Measurements from ENCODE around the gene RIGI.
"Not testable (repeated sequence)": the region's sequence is repeated elsewhere in the genome, so short reads cannot be mapped to it uniquely, and the experiment has no call there.

The RIGI gene

DNA sequence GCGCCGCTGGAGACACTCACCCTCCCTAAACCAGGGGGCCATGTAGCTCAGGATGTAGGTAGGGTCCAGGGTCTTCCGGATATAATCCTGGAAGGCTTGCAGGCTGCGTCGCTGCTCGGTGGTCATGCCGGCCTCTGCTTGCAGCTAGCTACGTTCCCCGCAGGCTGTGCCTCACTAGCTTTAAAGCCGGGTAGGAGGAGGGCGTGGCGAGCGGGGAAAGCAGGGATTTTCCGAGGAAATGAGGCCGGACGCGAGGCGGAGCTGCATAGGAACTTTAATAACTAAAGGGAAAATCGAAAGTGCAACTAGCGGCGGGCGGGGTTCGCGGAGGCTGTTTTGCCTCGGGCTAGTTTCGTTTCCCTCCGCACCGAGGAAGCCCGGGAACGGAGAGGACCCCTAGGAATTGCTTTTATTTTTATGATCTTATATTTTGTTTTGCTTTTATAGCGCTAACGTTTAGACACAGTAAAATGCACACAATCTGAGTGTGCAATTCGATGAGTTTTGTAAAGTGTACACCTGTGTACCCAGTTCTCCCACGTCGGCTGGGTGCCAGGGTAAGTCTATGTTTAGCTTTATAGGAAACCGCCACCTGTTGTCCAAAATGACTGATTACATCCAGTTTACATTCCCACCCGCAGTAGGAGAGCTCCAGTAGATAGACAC, at the start of gene RIGI:
Gene RIGI (minus strand): TSS at position 156 of the 666 bp plus-strand sequence. CDS start 30 bp downstream, at position 126.
- peak; percentile 17 to 88 (median 71) for DNase-seq

DNA sequence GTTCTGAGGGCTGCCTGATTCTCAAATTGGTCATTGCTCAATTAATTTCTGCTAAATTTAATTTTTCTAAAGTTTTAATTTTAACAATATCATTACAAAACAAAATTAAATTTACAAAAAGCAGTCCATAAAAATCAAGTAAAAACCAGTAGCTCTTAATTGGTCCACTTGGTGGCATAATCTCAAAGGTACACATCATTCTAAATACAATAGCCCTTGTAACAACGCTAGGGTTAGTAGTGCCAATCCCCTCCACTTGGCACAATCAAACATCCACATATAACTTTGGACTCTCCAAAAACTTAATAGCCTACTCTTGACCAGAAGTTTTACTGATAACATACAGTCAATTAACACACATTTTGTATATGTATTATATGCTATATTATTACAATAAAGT, 48.9 kb upstream of the RIGI start:
- DNase-seq = no peak

DNA sequence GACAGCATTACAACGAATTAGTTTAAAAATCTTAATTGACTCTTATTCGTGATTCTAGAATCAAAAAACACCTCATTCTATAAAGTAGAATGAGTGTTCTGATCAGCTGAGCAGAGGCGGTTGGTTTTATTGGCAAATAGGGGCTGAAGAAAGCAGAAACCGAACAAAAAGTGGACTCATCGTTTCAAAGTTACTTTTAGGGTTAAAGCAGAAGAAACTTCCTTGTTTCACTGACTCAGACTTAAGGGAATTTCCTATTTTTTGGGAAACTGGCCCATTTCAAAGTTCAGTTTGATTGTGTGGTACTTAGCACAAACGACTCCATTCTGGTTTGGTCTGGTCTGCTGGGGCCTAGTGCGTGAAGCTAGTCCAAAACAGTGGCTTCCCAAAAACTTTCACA, 47.8 kb upstream of the RIGI start:
- no peak for DNase-seq

DNA sequence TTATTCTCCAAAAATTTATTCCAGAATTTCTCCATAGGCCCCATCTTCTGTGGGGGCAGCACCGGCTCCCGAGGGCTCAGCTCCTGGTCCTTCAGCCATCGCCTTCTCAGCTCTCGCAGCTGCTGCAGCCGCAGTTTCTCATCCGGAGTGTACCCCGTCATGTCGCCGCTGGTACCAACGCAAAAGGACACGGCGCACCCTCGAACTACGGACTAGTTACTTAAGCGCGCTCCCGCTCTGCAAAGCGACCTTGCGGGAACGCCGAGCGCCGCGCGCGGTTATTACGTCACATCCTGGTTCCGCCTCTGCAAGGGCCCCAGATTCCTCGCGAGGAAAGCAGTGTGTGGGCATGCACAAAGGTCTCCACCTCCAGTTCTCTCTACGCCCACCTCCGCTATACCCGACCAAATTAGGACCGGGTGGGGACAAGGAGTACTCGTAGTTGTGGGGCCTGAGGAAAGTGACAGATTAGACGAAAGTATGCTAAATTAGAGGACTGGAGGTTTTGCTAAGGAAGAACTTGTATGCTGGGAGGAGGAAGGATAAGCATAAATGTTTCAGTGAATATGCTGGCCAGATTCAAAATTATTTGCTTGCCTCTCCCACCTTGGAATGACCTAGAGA, 47.0 kb upstream of the RIGI start, which contains the start of gene NDUFB6:
Gene NDUFB6 (minus strand): TSS at position 260 of the 624 bp plus-strand sequence. CDS start 99 bp downstream, at position 161.
- DNase-seq = peak; percentile 56 to 95 (median 85)

DNA sequence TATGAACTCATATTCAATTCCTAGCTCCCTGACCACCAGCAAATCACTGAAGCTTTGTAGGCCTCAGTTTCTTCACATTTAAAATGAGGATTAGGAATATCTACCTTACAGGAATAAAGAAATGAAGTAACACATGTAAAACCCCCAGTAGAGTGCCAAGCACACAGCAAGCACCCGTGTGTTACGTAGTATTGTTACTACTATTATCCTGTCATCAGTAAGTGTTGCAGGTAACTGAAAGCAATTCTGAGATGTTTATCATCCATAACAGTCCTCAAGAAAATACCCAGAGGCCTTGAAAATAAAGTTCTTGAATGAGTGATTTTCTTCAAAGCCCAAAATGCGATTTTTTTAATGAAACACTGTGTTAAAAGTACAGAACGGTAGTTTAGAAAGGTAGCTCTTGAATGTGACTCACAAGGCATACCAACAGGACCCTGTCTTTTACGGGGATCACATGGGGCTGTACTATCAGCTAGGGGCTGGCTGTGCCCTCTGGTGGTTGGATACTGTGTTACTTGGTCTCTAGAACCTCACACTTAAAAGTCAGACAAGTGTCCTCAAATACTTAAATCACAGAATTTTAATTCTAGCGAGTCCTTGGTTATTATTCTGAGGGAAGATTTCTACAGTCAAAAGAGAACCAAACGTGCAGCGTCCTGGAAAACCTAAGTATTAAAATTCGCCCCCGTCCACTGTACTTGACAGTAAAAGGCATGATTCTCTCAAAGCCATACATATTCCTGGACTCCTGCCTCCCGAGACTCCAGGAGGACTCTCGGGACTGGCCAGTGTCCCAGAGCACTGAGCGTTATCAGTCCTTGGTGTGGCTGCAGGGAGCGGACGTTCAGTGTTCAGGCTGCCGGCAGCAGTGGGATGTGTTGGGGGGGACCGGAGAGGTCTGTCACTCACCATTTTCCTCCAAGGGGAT, 46.2 kb upstream of the RIGI start:
- peak in 38 of 56 donors; percentile 1 to 66 (median 25) for DNase-seq

DNA sequence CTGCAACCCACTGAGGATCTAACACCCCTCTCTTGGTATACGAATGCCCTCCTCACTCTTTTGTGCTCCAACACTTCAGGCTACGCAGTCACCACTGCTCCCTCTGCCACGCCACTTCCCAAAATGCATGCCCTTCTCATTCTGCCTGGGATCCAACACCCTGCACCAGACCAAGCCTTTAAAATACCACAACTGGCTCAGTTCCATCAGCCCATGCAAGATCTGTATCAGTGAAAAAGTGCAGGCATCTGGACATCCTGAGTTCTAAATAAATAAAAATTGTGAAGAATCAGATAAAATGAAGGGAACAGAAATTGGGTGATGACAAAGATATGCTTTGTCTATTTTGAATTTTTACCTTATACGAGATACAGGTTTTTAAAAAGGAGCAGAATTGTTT, 44.3 kb upstream of the RIGI start:
- no peak for DNase-seq

DNA sequence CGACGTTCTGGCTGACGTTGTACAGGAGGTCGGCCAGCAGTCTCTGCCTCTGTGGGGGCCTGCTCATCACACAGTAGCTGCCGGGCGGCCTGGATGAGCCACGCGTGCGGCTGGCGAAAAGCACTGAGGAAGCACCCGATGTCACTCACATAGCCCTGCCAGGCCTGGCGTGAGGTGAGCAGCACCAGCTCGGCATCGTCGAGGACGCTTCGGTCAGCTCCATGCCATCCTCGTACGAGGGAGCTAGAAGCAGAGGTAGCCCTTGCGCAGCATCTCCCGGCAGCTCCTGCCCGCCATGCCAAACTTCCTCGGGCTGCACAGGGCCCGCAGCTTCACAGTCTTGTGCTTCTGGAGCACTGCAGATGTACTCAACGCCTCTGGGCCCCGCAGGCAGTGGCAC, 40.8 kb upstream of the RIGI start:
- DNase-seq = no peak

DNA sequence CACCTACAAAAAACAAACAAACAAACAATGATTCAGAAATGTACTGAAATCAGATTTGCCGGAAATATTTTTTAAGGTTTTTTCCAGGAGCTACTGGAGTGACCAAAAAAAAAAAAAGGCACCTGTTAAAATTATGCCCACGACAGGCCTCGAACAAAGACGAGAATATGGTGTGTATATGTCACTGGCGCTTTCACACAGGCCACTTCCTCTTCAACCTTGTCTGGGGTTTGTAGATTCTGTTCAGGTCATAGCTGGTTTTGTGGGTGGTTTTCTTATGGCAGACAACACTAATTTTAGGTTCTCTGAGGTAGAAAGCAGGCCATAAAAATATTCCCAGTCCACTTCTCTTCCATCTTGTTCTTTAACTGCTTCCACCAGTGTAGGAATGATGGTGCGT, 40.0 kb upstream of the RIGI start:
- no peak for DNase-seq

DNA sequence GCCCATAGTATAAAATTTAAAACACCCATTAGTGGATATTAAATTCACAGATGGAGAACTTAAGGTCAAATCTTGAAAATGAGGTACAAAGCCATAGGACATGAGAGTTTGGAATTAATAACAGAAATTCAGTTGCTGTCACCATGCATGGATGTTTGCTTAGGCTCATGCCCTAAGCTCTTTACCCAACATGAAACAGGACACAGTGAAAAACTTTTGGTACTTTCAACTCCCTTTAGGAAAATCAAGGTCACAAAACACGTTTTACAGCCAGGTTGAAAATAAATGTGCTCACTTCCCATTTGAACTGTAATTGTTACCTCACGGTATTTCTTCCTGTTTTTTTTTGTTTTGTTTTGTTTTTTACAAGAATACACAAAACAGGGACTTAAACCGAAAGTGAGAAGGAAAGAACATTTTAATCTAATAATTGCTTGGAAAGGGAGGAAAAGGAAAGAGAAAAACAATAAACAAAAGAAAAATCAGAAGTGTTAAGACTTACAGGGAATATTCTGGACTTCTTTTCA, 32.5 kb upstream of the RIGI start:
- no peak for DNase-seq

DNA sequence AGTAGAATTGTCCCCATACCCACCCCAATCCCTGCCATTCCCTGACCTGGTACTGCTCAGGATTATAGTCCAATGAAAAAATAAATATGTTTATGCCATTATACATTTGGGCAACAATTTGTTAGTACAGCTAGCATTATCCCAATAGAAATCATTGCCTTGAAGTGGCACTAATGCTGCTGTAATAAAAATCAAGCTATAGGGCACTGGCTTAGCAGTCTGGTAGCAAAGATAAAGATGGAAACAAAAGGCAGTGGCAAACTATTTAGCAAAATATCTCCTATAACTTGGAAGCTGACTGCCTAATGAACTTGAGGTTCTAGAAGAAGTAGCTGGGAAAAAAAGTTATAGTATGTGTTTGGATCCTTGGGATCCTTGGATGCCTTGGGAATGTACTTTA, 28.6 kb upstream of the RIGI start:
- DNase-seq = no peak

DNA sequence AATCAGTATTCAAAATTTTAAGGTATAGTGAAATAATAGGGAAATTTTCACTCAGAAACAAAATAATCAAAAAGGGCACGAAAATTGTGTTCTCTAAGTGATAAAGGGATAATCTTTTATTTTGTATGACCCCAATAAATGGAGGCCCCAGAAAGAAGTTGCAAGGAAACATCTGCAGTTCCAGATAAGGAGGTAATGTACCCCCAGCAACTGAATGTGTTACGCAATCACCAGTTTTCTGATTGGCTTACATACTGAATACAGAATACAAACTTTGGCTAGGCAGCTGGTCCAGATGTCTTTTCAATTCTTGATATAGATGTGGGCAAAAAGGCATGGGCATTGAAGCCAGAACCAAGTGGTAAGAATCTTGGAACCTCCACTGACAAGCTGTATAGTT, 28.1 kb upstream of the RIGI start:
- DNase-seq = no peak

DNA sequence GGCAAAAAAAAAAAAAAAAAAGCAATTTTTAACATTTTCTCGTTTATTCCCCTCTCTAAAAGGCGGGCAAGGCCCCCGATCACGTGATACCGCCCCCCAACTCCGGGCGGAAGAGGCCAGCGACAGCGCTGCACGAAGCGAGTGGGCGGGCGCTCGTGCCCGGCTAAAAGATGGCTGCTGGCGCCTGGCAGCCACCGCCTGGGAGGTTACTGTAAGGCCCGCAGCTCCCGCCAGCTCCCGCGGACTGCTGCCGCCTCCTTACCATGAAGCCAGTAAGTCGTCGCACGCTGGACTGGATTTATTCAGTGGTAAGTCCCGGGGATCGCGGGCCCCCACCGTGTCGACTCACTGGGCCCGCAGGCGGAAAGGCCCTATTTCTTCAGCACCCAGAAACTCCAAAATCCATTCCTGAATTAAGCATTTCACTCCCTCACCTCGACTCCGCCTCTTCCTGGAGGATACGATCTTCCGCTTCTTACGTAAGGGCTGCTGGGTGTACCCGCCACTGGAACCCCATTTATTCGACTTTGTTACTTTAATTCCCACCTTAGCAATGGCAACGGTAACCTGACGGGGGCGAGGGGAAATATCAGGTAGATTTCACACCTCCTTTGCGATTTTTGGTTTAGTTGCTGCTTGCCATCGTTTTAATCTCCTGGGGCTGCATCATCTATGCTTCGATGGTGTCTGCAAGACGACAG, 26.3 kb upstream of the RIGI start, which contains the start of the genes SMIM27 and TOPORS:
Gene SMIM27 (plus strand): TSS at position 156 of the 701 bp plus-strand sequence. CDS start 108 bp downstream, at position 264.
Gene TOPORS (minus strand): TSS at position 415 of the 701 bp plus-strand sequence. CDS start 150 bp downstream, at position 265.
- peak; percentile 58 to 96 (median 87) for DNase-seq

DNA sequence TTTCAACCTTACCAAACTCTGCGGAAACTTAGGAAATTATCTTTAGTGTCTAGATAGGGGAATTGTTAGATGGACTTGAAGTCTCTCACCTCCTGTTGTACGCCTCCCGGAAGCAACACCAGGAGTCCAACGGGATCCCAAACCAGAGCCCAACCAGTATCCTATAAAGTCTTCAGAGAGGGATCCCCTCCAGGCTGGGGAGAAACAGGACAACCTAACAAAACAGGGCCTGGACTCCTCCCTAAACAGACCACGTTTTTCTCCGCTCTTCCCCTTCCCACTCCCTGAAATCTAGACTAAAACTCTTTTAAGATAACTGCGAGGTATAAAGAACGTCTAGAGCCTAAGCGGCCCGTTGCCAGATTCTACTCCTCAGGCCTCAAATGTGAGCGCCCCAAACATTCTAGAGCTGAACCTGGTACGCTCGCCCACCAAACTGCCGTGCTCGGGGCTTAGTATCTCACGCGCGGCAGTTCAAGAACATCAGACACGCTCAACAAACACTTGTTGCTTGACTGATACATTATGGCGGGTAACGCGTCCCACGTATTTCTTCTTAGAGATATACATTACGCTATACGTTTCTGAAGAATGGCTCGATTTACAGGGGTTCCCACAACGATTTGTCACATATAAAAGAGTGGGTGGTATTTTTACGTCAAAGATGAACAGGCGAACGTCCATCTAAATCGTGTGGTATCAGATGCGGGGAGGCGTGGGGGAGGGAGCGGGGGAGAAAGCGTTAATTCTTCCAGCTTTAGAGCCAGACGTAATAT, 25.5 kb upstream of the RIGI start:
- peak in 32 of 56 donors; percentile 1 to 86 (median 35) for DNase-seq

DNA sequence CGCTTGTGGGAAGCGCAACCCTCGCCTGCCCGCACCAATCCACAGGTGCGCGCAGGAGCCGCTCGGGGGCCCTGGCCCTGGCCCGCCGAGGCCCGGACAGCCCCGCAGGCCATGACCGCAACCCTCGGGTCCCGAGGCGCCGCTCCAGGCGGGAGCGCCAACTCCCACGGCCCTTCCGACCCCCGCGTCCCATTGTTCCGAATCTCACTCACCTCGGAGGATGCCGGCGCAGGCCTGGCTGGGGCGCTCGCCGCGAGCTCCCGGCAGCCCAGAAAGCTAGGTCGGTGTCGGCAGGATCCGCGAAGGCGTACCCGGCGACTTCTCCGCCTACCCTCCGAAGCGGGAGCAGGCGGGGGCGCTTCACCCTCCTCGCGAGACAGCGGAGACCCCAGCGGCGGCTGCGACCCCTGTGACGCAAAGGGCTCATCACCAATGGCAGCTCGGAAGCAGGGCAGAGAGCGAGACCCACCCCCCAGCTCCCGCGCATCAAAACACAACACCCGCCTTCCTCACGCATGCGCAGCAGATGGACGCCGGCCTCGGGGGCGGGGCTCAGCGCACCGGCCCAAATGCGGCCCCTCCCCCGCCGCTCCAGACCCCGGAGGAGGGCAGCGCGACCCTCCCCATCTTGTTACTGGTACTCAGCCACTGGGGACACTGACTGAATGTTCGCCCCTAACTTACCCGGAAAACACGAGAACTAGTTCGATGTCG, 24.7 kb upstream of the RIGI start:
- peak; percentile 44 to 95 (median 90) for DNase-seq

DNA sequence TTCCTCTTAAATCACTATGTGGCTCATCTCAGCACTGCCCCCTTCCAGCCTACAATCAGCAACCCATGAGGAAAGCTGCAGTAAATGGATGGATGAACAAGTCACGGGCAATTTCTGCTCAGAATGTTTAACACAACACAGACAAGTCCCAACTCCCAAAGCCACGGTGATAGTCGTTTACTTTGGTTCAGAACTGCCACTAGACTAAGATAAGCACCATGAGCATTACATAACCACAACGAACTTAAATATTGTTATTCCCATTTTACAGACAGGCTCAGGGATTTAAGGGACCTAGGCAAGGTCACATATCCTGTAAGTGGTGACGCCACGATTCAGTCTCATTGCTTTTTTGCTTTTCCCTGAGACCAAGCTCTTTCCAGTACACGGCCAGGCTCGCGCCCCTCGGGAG, 24.2 kb upstream of the RIGI start:
- DNase-seq = peak in 14 of 56 donors; percentile 2 to 53 (median 13)

DNA sequence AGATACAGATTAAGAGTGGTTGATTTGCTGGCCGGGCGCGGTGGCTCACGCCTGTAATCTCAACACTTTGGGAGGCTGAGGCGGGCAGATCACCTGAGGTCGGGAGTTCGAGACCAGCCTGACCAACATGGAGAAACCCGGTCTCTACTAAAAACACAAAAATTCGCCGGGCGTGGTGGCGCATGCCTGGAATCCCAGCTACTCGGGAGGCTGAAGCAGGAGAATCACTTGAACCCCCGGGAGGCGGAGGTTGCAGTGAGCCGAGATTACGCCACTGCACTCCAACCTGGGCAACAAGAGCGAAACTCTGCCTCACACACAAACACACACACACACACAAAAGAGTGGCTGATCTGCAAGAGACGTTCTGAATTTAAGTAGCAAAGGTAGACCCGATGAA, 22.2 kb upstream of the RIGI start:
- DNase-seq = not testable (repeated sequence)

DNA sequence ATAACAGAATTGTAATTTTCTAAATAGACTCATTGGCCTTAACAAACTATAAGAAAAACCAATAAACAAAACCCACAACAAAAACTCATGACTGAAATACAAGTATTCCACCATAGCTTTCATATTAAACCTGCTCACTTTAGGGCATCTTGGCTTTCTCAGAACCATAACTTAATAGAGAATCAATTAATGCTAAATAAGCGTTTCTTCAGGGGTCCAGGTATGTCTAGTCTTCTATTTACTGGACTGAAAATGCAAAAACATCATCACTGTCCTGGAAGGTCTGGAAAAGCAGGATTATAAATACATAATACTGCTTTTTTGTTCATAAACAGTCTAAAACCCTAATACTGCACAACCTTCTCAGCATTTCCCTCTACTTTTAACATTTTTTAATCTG, 19.9 kb upstream of the RIGI start:
- no peak for DNase-seq

DNA sequence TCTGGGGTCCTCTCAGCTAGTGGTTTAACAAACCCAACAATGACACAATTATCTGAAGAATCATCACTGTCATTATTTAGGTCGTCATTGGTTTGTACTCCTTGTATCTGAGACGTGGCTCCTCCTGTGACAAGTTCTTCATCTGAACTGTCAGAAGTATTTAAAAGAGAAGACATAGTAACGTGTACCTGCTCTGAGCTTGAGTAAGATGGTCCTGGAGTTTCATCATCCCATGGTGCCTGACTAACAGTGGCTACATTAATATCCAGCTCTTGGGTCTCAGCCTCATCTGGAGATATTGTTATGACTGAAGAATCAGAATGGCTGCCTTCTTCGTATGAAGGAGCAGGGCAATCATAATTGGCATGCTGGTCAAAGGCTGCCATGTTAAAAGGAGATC, 17.1 kb upstream of the RIGI start:
- DNase-seq = no peak

DNA sequence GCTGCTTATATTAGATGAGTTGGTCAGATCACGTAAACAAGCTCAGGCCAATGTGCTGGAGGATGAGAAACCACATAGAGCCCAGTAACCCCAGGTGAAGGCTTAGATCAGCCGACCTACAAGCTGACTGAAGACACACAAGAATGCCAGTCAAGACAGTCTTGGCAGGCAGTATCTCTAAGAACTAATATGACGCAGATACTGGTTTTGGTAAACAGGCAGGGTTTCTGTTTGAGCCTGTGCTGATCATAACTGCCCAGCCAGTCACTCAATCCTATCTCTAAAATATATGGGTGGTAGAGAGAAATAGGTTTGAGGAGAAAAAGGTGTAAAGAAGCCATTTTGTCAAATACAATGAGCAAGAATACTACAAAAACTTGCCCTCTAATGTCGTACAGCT, 7.8 kb upstream of the RIGI start:
- no peak for DNase-seq
